K562 (cell line): ENCODE measurements around the gene SNRNP70. TPM values are rescaled to one million over a fixed set of nuclear protein-coding genes. Genes with fewer than 3 reads are reported as not detected.

Experiments
- CAMTA2 ChIP-seq: fragments of 250-450 bp; sonication (Bioruptor Pico); conservative IDR thresholded peaks from 2 replicates; pipeline ENCODE4 v1.5.1; 2022
- CCAR2 ChIP-seq: fragments of 200-400 bp; formaldehyde crosslinking; IDR thresholded peaks from 2 replicates; pipeline ENCODE4 v1.6.1; 2017; ENCODE audit warnings: mild to moderate bottlenecking, low read depth, low read length
- HMG20B ChIP-seq: fragments of 250-450 bp; sonication (Bioruptor Pico); IDR thresholded peaks from 2 replicates; pipeline ENCODE4 v1.5.0; 2021; ENCODE audit warnings: mild to moderate bottlenecking
- IFI16 ChIP-seq: fragments of 250-450 bp; sonication (Bioruptor Pico); IDR thresholded peaks from 2 replicates; pipeline ENCODE4 v2.1.2; 2022; ENCODE audit warnings: mild to moderate bottlenecking, inconsistent platforms
- KDM5B ChIP-seq: fragments of 200-600 bp; sonication (generic); IDR thresholded peaks from 2 replicates; pipeline ENCODE4 v1.6.1; 2012; ENCODE audit warnings: low read depth, mild to moderate bottlenecking, moderate library complexity, low read length, control low read depth, inconsistent platforms; ENCODE audit not compliant: insufficient replicate concordance
- MTF1 ChIP-seq: fragments of 250-450 bp; sonication (Bioruptor Pico); IDR thresholded peaks from 2 replicates; pipeline ENCODE4 v1.9.0; 2021; ENCODE audit warnings: moderate library complexity, mild to moderate bottlenecking, inconsistent platforms, borderline replicate concordance
- NR0B1 ChIP-seq: fragments of 450-650 bp; IDR thresholded peaks from one replicate; pipeline ENCODE4 v1.6.1; 2018; ENCODE audit warnings: mild to moderate bottlenecking, moderate library complexity; ENCODE audit not compliant: partially characterized antibody
- PPARD ChIP-seq: fragments of 250-450 bp; sonication (Bioruptor Pico); IDR thresholded peaks from 2 replicates; pipeline ENCODE4 v1.8.0; 2022; ENCODE audit warnings: inconsistent platforms, mild to moderate bottlenecking, moderate library complexity
- TRIM28 ChIP-seq: fragments of 450-650 bp; IDR thresholded peaks from 2 replicates; pipeline ENCODE4 v1.6.1; 2017
- WHSC1 ChIP-seq: IDR thresholded peaks from one replicate; pipeline ENCODE4 v1.6.1; 2012; ENCODE audit warnings: low read length, control low read depth, inconsistent platforms
- ZNF239 ChIP-seq: fragments of 250-450 bp; sonication (Bioruptor Pico); IDR thresholded peaks from 2 replicates; pipeline ENCODE4 v1.4.0; 2020; ENCODE audit warnings: mild to moderate bottlenecking
- polyA plus RNA-seq, 8 experiments: library from polyadenylated mRNA; depleted of rRNA in 4 of 8; stranded (reverse) in 5 of 8; unstranded in 3 of 8; fragments of >200 nt; fragmentation: Nextera tagmentation in 2 of 8; fragmentation: Illumina TruSeq in 1 of 8; extraction: Ambion mirVana in 2 of 8; extraction: Trizol in 1 of 8; gene quantifications; 2 replicates each; pipeline versions ENCODE4 v1.2.1 to v1.2.3, GENCODE V29; 2011 to 2014; ENCODE audit warnings: inconsistent platforms in 1 of 8, missing spikeins in 1 of 8
- total RNA-seq, 7 experiments: library from RNA; depleted of rRNA in 6 of 7; stranded (reverse); fragments of >200 nt in 6 of 7; fragmentation: Illumina TruSeq in 2 of 7; extraction: Trizol in 2 of 7; gene quantifications; 2 replicates each; pipeline versions ENCODE4 v1.2.1 to v1.2.3, GENCODE V29; 2011 to 2021; ENCODE audit warnings: low replicate concordance in 1 of 7
- TF ChIP-seq, protein P1 (sequence below): fragments of 450-650 bp; IDR thresholded peaks from 2 replicates; pipeline ENCODE4 v1.6.1; 2018; ENCODE audit not compliant: partially characterized antibody
- TF ChIP-seq, protein P2 (sequence below), 2 experiments: fragments of 450-650 bp; IDR thresholded peaks; 2 replicates each; pipeline ENCODE4 v1.6.1; 2016; ENCODE audit warnings: mild to moderate bottlenecking in 2 of 2, borderline replicate concordance in 1 of 2, low read depth in 1 of 2, moderate library complexity in 1 of 2

SNRNP70 gene
- total and polyA plus RNA-seq, 9 of the 15 experiments (the other 6 are each of a cell fraction or from before 2014, with no cell fraction given) = 2.8 to 496 (median 136) TPM

DNA sequence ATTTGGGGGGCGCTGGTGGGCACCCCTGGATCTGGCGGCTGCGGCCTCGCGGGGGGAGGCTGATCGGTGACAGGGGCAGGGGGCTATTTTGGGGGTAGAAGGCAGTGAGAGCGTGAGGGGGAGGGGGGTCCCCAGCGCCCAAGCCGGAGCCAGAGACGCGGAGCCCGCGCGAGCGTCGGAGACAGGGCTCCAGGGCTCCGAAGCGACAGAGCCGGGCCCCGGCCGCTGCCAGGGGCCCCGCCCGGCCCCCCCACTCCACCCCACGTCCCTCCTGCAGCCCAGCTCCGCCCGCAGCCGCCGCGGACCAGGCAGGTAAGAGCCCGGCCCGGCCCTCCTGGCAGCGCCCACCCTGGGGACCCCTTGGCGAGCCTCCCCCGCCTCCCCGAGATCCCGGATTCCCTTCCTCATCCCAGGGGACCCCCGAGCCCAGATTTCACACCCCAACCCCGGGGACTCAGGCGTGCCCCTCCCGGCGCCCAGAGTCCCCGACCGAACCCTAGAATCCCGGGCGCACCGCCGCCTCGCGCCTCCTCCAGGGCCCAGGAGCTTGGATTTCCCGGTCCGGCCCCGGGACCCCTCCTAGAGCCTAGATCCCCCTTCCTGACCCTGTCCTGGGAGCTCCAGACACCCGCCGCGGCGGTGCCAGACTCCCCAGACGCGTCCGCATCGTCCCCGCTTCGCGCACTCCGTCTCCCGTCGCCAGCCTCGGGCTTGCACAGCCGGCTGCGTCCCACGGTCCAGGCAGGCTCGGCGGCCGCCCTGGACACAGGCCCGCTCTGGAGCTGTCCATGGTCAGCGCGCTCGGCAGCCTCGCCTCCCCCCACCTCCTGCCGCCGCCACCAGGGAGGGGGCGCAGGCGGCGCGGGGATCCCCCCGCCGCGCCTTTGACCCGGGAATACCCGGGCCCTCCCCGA, 34.4 kb downstream of the SNRNP70 start, which contains the start of gene PPFIA3 (continued):
- TF ChIP-seq WHSC1 (no peak), NR0B1 (no peak), KDM5B (no peak), ZNF239 (CRISPR knock-in tag) (no peak), PPARD (CRISPR knock-in tag) (no peak), TRIM28 (no peak), IFI16 (CRISPR knock-in tag) (no peak), CAMTA2 (no peak), CCAR2 (no peak), MTF1 (CRISPR knock-in tag) (no peak), HMG20B (no peak)
- TF ChIP-seq, protein P1, sequence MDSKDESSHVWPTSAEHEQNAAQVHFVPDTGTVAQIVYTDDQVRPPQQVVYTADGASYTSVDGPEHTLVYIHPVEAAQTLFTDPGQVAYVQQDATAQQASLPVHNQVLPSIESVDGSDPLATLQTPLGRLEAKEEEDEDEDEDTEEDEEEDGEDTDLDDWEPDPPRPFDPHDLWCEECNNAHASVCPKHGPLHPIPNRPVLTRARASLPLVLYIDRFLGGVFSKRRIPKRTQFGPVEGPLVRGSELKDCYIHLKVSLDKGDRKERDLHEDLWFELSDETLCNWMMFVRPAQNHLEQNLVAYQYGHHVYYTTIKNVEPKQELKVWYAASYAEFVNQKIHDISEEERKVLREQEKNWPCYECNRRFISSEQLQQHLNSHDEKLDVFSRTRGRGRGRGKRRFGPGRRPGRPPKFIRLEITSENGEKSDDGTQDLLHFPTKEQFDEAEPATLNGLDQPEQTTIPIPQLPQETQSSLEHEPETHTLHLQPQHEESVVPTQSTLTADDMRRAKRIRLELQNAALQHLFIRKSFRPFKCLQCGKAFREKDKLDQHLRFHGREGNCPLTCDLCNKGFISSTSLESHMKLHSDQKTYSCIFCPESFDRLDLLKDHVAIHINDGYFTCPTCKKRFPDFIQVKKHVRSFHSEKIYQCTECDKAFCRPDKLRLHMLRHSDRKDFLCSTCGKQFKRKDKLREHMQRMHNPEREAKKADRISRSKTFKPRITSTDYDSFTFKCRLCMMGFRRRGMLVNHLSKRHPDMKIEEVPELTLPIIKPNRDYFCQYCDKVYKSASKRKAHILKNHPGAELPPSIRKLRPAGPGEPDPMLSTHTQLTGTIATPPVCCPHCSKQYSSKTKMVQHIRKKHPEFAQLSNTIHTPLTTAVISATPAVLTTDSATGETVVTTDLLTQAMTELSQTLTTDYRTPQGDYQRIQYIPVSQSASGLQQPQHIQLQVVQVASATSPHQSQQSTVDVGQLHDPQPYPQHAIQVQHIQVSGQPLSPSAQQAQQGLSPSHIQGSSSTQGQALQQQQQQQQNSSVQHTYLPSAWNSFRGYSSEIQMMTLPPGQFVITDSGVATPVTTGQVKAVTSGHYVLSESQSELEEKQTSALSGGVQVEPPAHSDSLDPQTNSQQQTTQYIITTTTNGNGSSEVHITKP = peak; percentile 9
- TF ChIP-seq, protein P2, sequence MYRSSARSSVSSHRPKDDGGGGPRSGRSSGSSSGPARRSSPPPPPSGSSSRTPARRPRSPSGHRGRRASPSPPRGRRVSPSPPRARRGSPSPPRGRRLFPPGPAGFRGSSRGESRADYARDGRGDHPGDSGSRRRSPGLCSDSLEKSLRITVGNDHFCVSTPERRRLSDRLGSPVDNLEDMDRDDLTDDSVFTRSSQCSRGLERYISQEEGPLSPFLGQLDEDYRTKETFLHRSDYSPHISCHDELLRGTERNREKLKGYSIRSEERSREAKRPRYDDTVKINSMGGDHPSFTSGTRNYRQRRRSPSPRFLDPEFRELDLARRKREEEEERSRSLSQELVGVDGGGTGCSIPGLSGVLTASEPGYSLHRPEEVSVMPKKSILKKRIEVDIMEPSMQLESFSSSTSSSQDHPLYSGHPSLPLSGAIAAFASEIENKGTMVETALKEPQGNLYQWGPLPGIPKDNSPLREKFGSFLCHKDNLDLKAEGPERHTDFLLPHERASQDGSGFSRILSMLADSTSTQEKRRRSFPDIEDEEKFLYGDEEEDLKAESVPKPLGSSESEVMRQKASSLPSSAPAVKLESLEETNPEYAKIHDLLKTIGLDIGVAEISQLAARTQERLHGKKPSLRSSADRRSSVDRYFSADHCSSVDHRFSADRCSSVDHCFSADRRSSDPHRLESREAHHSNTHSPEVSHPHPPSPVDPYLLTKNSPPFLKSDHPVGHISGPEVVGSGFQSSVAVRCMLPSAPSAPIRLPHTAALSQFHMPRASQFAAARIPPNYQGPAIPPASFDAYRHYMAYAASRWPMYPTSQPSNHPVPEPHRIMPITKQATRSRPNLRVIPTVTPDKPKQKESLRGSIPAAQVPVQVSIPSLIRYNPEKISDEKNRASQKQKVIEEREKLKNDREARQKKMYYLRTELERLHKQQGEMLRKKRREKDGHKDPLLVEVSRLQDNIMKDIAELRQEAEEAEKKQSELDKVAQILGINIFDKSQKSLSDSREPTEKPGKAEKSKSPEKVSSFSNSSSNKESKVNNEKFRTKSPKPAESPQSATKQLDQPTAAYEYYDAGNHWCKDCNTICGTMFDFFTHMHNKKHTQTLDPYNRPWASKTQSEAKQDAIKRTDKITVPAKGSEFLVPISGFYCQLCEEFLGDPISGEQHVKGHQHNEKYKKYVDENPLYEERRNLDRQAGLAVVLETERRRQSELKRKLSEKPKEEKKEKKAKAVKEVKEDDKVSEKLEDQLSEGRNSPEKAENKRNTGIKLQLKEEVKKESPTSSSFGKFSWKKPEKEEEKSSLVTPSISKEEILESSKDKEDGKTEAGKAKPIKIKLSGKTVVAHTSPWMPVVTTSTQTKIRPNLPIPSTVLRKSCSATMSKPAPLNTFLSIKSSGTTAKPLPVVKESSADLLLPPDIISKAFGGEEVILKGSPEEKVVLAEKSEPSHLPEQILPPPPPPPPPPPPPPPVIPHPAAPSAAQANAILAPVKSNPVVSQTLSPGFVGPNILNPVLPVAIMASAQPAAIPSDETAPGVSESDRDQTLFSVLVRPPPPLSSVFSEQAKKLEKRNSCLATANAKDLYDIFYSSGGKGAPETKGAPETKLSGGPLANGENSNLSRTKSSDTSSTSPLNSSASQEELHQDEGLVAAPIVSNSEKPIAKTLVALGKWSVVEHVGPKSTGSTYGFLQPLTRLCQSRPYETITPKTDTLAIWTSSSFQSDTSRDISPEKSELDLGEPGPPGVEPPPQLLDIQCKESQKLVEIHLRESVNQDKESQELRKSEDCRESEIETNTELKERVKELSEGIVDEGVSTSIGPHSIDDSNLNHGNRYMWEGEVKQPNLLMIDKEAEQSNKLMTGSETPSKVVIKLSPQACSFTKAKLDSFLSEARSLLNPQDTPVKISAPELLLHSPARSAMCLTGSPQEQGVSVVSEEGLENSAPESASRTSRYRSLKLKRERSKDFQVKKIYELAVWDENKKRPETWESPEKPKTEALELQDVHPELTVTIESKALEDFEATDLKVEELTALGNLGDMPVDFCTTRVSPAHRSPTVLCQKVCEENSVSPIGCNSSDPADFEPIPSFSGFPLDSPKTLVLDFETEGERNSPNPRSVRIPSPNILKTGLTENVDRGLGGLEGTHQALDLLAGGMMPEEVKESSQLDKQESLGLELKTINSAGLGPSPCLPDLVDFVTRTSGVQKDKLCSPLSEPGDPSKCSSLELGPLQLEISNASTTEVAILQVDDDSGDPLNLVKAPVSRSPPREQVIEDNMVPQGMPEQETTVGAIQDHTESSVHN (IDR thresholded peaks at IDR 0.05; ENCODE audit: borderline replicate concordance in 1 of 2, low read depth in 1 of 2) = no peak
